Measurements from ENCODE around the gene CADPS2.

DNA sequence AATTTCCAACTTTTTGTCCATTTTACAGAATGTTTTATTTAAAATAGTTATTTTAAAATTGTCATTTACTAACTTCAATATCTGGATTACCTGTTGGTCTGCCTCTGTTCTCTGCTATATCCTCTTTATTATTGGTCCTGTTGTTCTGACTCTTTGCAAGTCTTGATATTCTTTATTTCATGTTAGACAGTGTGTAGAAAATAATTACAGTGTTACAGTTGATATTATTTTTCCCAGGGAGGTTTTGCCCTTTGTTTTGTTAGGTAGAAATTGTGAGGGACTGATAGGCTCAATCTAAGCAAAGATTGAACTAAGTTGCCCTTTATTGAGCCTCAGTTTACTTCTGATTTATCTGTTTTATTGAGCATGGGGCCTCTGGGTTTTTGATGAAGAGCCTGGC lies 49.4 kb upstream of the CADPS2 start:
- TF ChIP-seq REST (IDR thresholded peaks at IDR 0.05; ENCODE audit: insufficient read depth in 1 of 2, low read depth in 2 of 2, low read length in 2 of 2) (no peak), SIN3A (IDR thresholded peaks at IDR 0.05; ENCODE audit: borderline replicate concordance, insufficient read depth, low read length) (no peak), POLR2AphosphoS5 (IDR thresholded peaks at IDR 0.05; ENCODE audit: low read depth, low read length) (no peak), TAF1 (IDR thresholded peaks at IDR 0.05; ENCODE audit: borderline replicate concordance, insufficient read depth, low read length) (no peak)

Data from PFSK-1 (cell line).